ENCODE data around the gene ZPLD1. TPM values are rescaled to one million over a fixed set of nuclear protein-coding genes. Genes with fewer than 3 reads are reported as not detected.

Gene ZPLD1
- total and polyA plus RNA-seq, 2 of the 8 experiments (the other 6 are each of a cell fraction or from before 2014, with no cell fraction given) = not detected

DNA sequence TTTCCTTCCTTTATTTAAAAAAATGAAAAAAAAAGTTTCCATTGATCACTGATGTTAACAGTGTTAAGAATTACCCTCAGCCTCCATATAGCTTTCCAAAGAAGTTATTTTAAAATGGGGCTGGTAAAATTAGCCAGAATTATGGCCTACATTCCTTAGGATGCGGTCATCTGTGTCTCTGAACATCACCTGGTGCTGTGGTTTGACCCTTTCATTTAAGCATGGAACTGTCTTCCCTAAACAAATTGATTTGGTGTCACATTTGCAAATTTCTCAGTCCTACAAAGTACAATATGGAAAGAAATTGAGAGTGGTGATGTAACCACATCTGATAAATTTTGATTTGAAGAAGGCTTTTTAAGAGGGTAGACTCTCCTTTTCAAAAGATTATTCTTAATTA is 40.3 kb upstream of the ZPLD1 start (continued):
- TF ChIP-seq SUZ12 (IDR thresholded peaks at IDR 0.05; ENCODE audit: low read length) = no peak
- no peak for TF ChIP-seq CHD7 (IDR thresholded peaks at IDR 0.05; ENCODE audit: insufficient replicate concordance, low read length)
- TF ChIP-seq CREB1 (IDR thresholded peaks at IDR 0.05) = no peak
- TF ChIP-seq RNF2 (IDR thresholded peaks at IDR 0.05; ENCODE audit: borderline replicate concordance, low read depth, low read length, missing control alignments, poor library complexity, severe bottlenecking) = no peak
- no peak for TF ChIP-seq POLR2A (IDR thresholded peaks at IDR 0.05; ENCODE audit: control extremely low read depth in 1 of 2, low read depth in 2 of 2, low read length in 2 of 2)
- TF ChIP-seq TAF7 (optimal IDR thresholded peaks at IDR 0.05; ENCODE audit: borderline replicate concordance, low read depth, low read length) = no peak
- TF ChIP-seq YY1 (IDR thresholded peaks at IDR 0.05; ENCODE audit: low read depth, low read length) = no peak
